Measurements from ENCODE around the gene MYH7B. TPM values are rescaled to one million over a fixed set of nuclear protein-coding genes. Genes with fewer than 3 reads are reported as not detected.

Gene MYH7B
- total RNA-seq, 1 donor from 2014 or later = 1.2 TPM

GRCh38 chr20:34938466-34939163 lies 17.1 kb upstream of the MYH7B start:
- TF ChIP-seq, protein P1, sequence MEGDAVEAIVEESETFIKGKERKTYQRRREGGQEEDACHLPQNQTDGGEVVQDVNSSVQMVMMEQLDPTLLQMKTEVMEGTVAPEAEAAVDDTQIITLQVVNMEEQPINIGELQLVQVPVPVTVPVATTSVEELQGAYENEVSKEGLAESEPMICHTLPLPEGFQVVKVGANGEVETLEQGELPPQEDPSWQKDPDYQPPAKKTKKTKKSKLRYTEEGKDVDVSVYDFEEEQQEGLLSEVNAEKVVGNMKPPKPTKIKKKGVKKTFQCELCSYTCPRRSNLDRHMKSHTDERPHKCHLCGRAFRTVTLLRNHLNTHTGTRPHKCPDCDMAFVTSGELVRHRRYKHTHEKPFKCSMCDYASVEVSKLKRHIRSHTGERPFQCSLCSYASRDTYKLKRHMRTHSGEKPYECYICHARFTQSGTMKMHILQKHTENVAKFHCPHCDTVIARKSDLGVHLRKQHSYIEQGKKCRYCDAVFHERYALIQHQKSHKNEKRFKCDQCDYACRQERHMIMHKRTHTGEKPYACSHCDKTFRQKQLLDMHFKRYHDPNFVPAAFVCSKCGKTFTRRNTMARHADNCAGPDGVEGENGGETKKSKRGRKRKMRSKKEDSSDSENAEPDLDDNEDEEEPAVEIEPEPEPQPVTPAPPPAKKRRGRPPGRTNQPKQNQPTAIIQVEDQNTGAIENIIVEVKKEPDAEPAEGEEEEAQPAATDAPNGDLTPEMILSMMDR (conservative IDR thresholded peaks at IDR 0.05) = no peak
- Mint-ChIP-seq H3K27me3 (no peaks in the 10 kb centered on the region), H3K27ac (no peak overlapping the region), H3K9me3 (no peaks in the 10 kb centered on the region), H3K36me3 (peaks cover 40% of the 10 kb centered on the region), H3K4me3 (no peak overlapping the region), H3K4me1 (ENCODE audit: unreplicated experiment) (no peaks in the 10 kb centered on the region)
- no peak for DNase-seq (ENCODE audit: extremely low spot score, unreplicated experiment)

- TF ChIP-seq, protein P1 (conservative IDR thresholded peaks at IDR 0.05) = no peak
- Mint-ChIP-seq H3K27ac (no peak overlapping the region), H3K9me3 (no peaks in the 10 kb centered on the region), H3K36me3 (peaks cover 41% of the 10 kb centered on the region), H3K4me3 (no peak overlapping the region), H3K27me3 (no peaks in the 10 kb centered on the region), H3K4me1 (ENCODE audit: unreplicated experiment) (no peaks in the 10 kb centered on the region)
- no peak for DNase-seq (ENCODE audit: extremely low spot score, unreplicated experiment)
Observed at GRCh38 chr20:34940081-34940481, 15.6 kb upstream of the MYH7B start.

DNA sequence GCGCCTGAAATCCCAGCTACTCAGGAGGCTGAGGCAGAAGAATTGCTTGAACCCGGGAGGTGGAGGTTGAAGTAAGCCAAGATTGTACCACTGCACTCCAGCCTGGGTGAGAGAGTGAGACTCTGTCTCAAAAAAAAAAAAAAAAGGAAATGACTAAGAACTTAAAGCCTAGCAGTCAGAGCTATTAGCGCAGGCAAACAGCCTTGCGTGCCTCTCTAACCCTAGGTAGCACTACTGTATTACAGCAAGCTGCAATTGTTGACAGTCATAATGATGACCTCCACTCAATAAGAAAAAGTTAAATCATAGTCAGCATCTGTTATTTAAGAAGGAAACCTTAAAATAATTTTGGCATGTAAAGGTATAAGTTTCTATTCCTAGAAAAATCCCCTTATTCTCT lies 14.4 kb upstream of the MYH7B start:
- TF ChIP-seq, protein P1 (conservative IDR thresholded peaks at IDR 0.05) = no peak
- peaks cover 41% of the 10 kb centered on the region for H3K36me3 Mint-ChIP-seq

DNA sequence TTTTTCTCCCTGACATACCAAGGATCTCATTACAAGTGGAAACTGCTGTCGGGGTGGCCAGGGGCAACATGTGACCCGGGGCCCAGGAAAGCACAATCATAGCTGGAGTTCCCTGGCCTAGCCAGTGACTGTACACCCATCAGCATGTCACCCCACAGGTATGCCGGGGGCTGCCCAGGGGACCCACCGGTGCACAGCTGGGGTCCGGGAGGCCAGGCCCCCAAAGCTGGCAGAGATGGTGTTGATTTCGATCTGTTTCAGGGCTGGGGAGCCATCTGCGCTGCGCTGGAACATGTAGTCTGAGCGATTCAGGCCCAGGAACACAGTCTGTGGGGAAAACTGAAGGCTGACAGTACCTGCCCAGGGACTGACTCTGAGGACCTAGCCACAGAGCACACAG lies 13.4 kb upstream of the MYH7B start:
- TF ChIP-seq, protein P1 (conservative IDR thresholded peaks at IDR 0.05) = no peak
- DNase-seq (ENCODE audit: extremely low spot score, unreplicated experiment) = no peak
- Mint-ChIP-seq H3K9me3 (no peaks in the 10 kb centered on the region), H3K27me3 (no peaks in the 10 kb centered on the region), H3K27ac (no peak overlapping the region), H3K4me1 (ENCODE audit: unreplicated experiment) (no peaks in the 10 kb centered on the region), H3K4me3 (no peak overlapping the region), H3K36me3 (peaks cover 40% of the 10 kb centered on the region)

More for the DNA sequence above, 14.4 kb upstream of the MYH7B start:
- no peaks in the 10 kb centered on the region for H3K9me3 Mint-ChIP-seq
- H3K27ac Mint-ChIP-seq = no peak overlapping the region
- no peak for DNase-seq (ENCODE audit: extremely low spot score, unreplicated experiment)
- H3K4me1 Mint-ChIP-seq (ENCODE audit: unreplicated experiment) = no peaks in the 10 kb centered on the region
- no peak overlapping the region for H3K4me3 Mint-ChIP-seq
- no peaks in the 10 kb centered on the region for H3K27me3 Mint-ChIP-seq

GRCh38 chr20:34943808-34944567 lies 11.7 kb upstream of the MYH7B start:
- no peak for DNase-seq (ENCODE audit: extremely low spot score, unreplicated experiment)
- H3K27ac Mint-ChIP-seq = no peak overlapping the region
- H3K27me3 Mint-ChIP-seq = no peaks in the 10 kb centered on the region
- no peaks in the 10 kb centered on the region for H3K4me1 Mint-ChIP-seq (ENCODE audit: unreplicated experiment)
- TF ChIP-seq, protein P1 (conservative IDR thresholded peaks at IDR 0.05) = no peak
- no peak overlapping the region for H3K4me3 Mint-ChIP-seq
- H3K9me3 Mint-ChIP-seq = no peaks in the 10 kb centered on the region
- peaks cover 32% of the 10 kb centered on the region for H3K36me3 Mint-ChIP-seq
